B cell (primary cell): Measurements from ENCODE around the gene UGT1A9.

Experiments
- CTCF ChIP-seq: fragments of 200-600 bp; IDR thresholded peaks from one replicate; pipeline ENCODE4 v1.8.0; 2022; ENCODE audit warnings: antibody characterized with exemption, mild to moderate bottlenecking
- EZH2 ChIP-seq: IDR thresholded peaks from 2 replicates; pipeline ENCODE4 v1.6.1; 2012; ENCODE audit warnings: borderline replicate concordance, low read depth, mild to moderate bottlenecking, moderate library complexity, low read length; ENCODE audit not compliant: insufficient read depth, poor library complexity, severe bottlenecking

- TF ChIP-seq CTCF (no peak), EZH2 (no peak)
These were observed 16.6 kb downstream of the UGT1A9 start for GRCh38 chr2:233688341-233688740.
